GM12872 (cell line): Measurements from ENCODE around the gene MDN1.

Source experiments
- CTCF ChIP-seq: IDR thresholded peaks from 3 replicates; pipeline ENCODE4 v1.5.1; 2011; ENCODE audit warnings: low read depth, mild to moderate bottlenecking, low read length, moderate library complexity; ENCODE audit not compliant: insufficient read depth

MDN1 gene

GRCh38 chr6:89650579-89650978, 169.0 kb downstream of the MDN1 start:
- no peak for TF ChIP-seq CTCF

GRCh38 chr6:89649682-89650081, 169.9 kb downstream of the MDN1 start:
- no peak for TF ChIP-seq CTCF

GRCh38 chr6:89644864-89645263, 174.7 kb downstream of the MDN1 start:
- no peak for TF ChIP-seq CTCF

- TF ChIP-seq CTCF: no peak
Measured at GRCh38 chr6:89643406-89643805, 176.2 kb downstream of the MDN1 start.

GRCh38 chr6:89642956-89643355, 176.6 kb downstream of the MDN1 start:
- no peak for TF ChIP-seq CTCF

GRCh38 chr6:89640804-89641203, 178.8 kb downstream of the MDN1 start:
- no peak for TF ChIP-seq CTCF

GRCh38 chr6:89638320-89639195, 181.0 kb downstream of the MDN1 start, which contains the start of gene LYRM2:
Gene LYRM2 (minus strand): TSS chr6:89638747. CDS start chr6:89638716, 31 bp downstream.
- no peak for TF ChIP-seq CTCF
